ENCODE measurements around the gene MTOR.

The MTOR gene

DNA sequence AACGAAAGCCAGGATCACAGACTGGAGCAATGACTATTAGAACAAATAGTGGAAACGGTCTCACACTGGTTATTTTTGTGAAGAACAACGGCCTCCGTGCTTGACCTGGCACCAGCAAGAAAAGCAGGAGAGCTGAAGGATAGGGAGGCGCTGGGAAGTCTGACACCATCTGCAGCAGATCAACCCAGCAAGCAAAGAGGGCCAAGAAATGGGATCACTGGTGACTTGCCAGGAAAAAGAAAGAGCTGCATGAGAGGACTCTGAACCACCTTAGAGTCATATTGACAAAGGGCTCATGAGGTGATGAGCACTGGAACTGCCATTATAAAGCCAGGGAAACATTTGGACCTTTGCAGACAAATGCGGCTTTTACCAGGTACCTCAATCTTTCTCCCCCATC is 25.0 kb downstream of the MTOR start:
- H3K9ac ChIP-seq, result no peak overlapping the region
- H3K36me3 ChIP-seq (ENCODE audit: insufficient read depth), result peaks cover 10% of the 10 kb centered on the region; the same call in 1 of the 2 replicates
- H2AFZ ChIP-seq (ENCODE audit: low read depth), result no peak overlapping the region
- H3K4me1 ChIP-seq (ENCODE audit: low read depth, poor library complexity, severe bottlenecking), result no peaks in the 10 kb centered on the region
- no peaks in the 10 kb centered on the region for H3K27me3 ChIP-seq (ENCODE audit: insufficient read depth, low read depth)
- no peak for TF ChIP-seq CTCF (conservative IDR thresholded peaks at IDR 0.05; ENCODE audit: low read depth, low read length)
- H3K4me2 ChIP-seq, result no peak overlapping the region
- H3K79me2 ChIP-seq (ENCODE audit: insufficient read depth, low read depth), result no peaks in the 10 kb centered on the region
- no peak overlapping the region for H3K27ac ChIP-seq
- no peak overlapping the region for H3K4me3 ChIP-seq (IDR thresholded peaks at IDR 0.05; ENCODE audit: insufficient read depth, low read depth, low read length)
- H4K20me1 ChIP-seq (ENCODE audit: insufficient read depth), result no peaks in the 10 kb centered on the region

DNA sequence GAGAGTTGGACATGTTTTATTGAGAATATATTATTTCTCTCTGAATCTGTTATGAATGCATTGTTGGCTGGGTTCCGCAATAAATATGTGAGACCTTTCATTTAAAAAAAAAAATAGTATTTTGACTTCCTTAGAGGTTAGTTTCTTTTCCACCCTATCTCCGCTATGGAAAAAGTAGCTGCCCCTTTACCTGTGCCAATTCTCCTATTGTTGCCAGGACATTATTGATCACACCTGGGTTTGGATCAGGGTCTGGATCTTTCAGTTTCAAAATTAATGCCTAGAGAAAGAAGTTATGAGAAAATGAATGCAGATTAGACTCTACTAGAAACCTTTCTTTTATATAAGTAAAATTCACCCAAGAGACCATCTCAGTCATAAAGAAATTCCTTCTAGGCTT is 29.1 kb downstream of the MTOR start:
- Histone ChIP-seq H3K27ac (no peak overlapping the region), H3K79me2 (ENCODE audit: insufficient read depth, low read depth) (no peaks in the 10 kb centered on the region), H3K27me3 (ENCODE audit: insufficient read depth, low read depth) (no peaks in the 10 kb centered on the region), H3K36me3 (ENCODE audit: insufficient read depth) (peaks cover 13% of the 10 kb centered on the region; the same call in 1 of the 2 replicates), H4K20me1 (ENCODE audit: insufficient read depth) (no peaks in the 10 kb centered on the region), H3K9ac (no peak overlapping the region), H3K4me3 (IDR thresholded peaks at IDR 0.05; ENCODE audit: insufficient read depth, low read depth, low read length) (no peak overlapping the region), H3K4me1 (ENCODE audit: low read depth, poor library complexity, severe bottlenecking) (peaks cover 1% of the 10 kb centered on the region), H2AFZ (ENCODE audit: low read depth) (no peak overlapping the region), H3K4me2 (no peak overlapping the region)
- no peak for TF ChIP-seq CTCF (conservative IDR thresholded peaks at IDR 0.05; ENCODE audit: low read depth, low read length)

- Histone ChIP-seq H3K79me2 (ENCODE audit: insufficient read depth, low read depth) (no peaks in the 10 kb centered on the region), H3K4me3 (IDR thresholded peaks at IDR 0.05; ENCODE audit: insufficient read depth, low read depth, low read length) (no peak overlapping the region), H3K9ac (no peak overlapping the region), H3K27me3 (ENCODE audit: insufficient read depth, low read depth) (no peaks in the 10 kb centered on the region), H3K4me2 (no peak overlapping the region), H4K20me1 (ENCODE audit: insufficient read depth) (no peaks in the 10 kb centered on the region), H3K4me1 (ENCODE audit: low read depth, poor library complexity, severe bottlenecking) (peaks cover 15% of the 10 kb centered on the region), H3K36me3 (ENCODE audit: insufficient read depth) (peaks cover 19% of the 10 kb centered on the region; the same call in 1 of the 2 replicates), H2AFZ (ENCODE audit: low read depth) (no peak overlapping the region), H3K27ac (no peak overlapping the region)
- no peak for TF ChIP-seq CTCF (conservative IDR thresholded peaks at IDR 0.05; ENCODE audit: low read depth, low read length)
These were observed 33.1 kb downstream of the MTOR start for GRCh38 chr1:11229203-11229602.

DNA sequence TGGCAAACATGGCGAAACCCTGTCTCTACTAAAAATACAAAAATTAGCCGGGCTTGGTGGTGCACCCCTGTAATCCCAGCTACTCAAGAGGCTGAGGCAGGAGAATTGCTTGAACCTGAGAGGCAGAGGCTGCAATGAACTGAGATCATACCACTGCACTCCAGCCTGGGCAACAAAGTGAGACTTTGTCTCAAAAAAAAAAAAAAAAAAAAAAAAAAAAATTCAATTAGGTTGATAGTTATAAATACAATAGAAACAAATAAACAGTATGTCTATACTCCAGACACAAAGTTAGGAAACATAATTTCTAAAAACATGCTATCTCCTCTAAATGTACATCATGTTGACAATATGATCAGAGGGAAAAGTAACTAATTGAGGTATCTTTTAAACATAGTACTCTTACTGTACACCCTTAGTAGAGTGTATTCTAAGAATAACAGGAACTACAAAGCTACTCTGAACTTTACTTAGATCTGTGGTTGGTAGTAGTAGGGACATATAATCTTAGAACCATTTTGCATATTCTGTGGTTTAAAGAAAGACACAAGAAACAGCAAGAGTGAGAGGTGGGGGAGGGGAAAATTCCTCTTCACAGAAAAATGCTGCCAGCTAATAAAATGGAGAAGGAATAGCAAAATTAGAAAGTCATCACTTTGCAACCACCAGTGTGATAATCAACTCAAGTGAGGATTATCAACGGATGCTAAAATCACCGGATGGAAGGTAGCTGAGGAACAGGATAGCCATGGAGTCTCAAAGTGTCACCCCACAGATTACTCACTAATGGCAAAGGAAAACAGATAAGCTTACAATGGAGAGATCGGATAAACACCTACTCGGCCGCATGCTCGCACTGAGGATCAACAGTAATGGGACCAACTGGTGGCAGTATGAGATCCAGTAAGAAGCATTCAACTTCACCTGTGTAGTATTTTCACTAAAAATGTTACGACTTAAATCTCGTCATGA is 35.0 kb downstream of the MTOR start:
- Histone ChIP-seq H3K4me2 (peak overlapping the region; percentile 42; the same call in 1 of the 2 replicates), H3K36me3 (ENCODE audit: insufficient read depth) (peaks cover 16% of the 10 kb centered on the region; the same call in 1 of the 2 replicates), H3K27me3 (ENCODE audit: insufficient read depth, low read depth) (no peaks in the 10 kb centered on the region), H3K27ac (no peak overlapping the region), H3K4me1 (ENCODE audit: low read depth, poor library complexity, severe bottlenecking) (peaks cover 15% of the 10 kb centered on the region), H3K4me3 (IDR thresholded peaks at IDR 0.05; ENCODE audit: insufficient read depth, low read depth, low read length) (no peak overlapping the region), H2AFZ (ENCODE audit: low read depth) (no peak overlapping the region), H4K20me1 (ENCODE audit: insufficient read depth) (no peaks in the 10 kb centered on the region), H3K79me2 (ENCODE audit: insufficient read depth, low read depth) (no peaks in the 10 kb centered on the region), H3K9ac (no peak overlapping the region)
- TF ChIP-seq CTCF (conservative IDR thresholded peaks at IDR 0.05; ENCODE audit: low read depth, low read length), result no peak

Data from KMS-11 (cell line).